Parathyroid adenoma (tissue), 2 donors: ENCODE results near the gene CHAF1A.

Experiments used
- H2AFZ ChIP-seq: fragments of 300-600 bp; sonication (generic); one replicate; pipeline ENCODE4 v1.7.0; 2017; ENCODE audit warnings: antibody characterized with exemption, mild to moderate bottlenecking
- H3K27ac ChIP-seq: fragments of 300-600 bp; sonication (generic); one replicate; pipeline ENCODE4 v1.7.0; 2017
- H3K27me3 ChIP-seq: fragments of 300-600 bp; sonication (generic); one replicate; pipeline ENCODE4 v1.7.0; 2017; ENCODE audit warnings: low read length; ENCODE audit not compliant: control insufficient read depth, insufficient read depth
- H3K36me3 ChIP-seq: fragments of 300-600 bp; sonication (generic); one replicate; pipeline ENCODE4 v1.7.0; 2017; ENCODE audit warnings: low read length; ENCODE audit not compliant: control insufficient read depth, insufficient read depth
- H3K4me1 ChIP-seq: fragments of 300-600 bp; sonication (generic); one replicate; pipeline ENCODE4 v1.7.0; 2017; ENCODE audit warnings: control low read depth
- H3K4me2 ChIP-seq: fragments of 300-600 bp; sonication (generic); one replicate; pipeline ENCODE4 v1.7.0; 2017; ENCODE audit warnings: low read length
- H3K4me3 ChIP-seq: fragments of 300-600 bp; sonication (generic); one replicate; pipeline ENCODE4 v1.7.0; 2017; ENCODE audit warnings: low read depth, low read length
- H3K79me2 ChIP-seq: fragments of 300-600 bp; sonication (generic); one replicate; pipeline ENCODE4 v1.7.0; 2017; ENCODE audit warnings: control low read depth
- H3K9ac ChIP-seq: fragments of 300-600 bp; sonication (generic); one replicate; pipeline ENCODE4 v1.7.0; 2017; ENCODE audit warnings: mild to moderate bottlenecking
- H3K9me3 ChIP-seq: fragments of 300-600 bp; sonication (generic); one replicate; pipeline ENCODE4 v1.7.0; 2017; ENCODE audit warnings: low read length; ENCODE audit not compliant: control insufficient read depth
- TF ChIP-seq, protein P1 (sequence below): fragments of 300-600 bp; sonication (generic); IDR thresholded peaks from one replicate; pipeline ENCODE4 v1.7.0; 2017; ENCODE audit warnings: antibody characterized with exemption, mild to moderate bottlenecking
- donor health status: primary hyperparathyroidism.

Gene CHAF1A

DNA sequence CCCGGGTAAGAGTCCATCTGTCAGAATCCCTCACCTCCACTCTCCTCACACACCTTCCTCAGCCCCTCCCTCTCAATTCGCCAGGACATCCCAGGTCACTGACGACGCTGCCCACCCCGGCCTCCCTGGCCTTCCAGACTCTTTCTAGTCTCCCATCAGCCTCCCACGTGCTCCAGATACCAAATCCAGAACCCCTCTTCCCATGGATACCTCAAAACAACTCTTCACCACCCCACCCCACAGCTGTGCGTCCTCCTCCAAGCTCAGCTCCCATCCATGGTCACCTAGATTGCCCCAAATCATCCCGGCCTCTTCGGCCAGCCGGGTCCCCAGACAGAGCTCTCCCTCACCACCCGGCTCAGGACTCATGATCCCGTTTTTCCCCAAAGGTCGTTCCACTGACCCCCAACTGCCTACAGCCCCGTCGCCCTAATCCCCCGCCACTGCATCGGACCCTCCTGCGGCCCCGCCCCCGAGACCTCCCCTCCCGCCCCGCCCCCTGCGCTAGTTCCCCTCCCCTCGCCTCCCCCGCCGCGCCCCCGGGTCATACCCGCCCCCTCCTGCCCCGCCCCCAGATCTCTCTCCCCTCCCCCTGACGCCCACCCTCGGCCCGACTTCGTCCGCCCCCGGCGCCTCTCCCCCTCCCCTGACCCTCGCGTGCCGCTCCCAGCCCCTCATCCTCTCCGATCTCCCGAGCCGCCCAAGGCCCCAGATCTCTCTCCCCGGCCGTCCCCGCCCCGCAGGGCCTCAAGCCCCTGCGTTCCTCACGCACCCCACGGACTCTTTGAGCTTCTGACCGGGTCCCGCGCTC lies 54.6 kb downstream of the CHAF1A start:
- Histone ChIP-seq H3K36me3 (no peaks in the 10 kb centered on the region), H3K79me2 (peaks cover 16% of the 10 kb centered on the region), H3K9ac (peak overlapping the region; percentile 61), H3K4me3 (peak overlapping the region; percentile 71), H3K4me1 (peaks cover 10% of the 10 kb centered on the region), H3K4me2 (peak overlapping the region; percentile 77), H2AFZ (peak overlapping the region; percentile 70), H3K9me3 (no peaks in the 10 kb centered on the region), H3K27me3 (no peaks in the 10 kb centered on the region), H3K27ac (peak overlapping the region; percentile 80)
- TF ChIP-seq, protein P1, sequence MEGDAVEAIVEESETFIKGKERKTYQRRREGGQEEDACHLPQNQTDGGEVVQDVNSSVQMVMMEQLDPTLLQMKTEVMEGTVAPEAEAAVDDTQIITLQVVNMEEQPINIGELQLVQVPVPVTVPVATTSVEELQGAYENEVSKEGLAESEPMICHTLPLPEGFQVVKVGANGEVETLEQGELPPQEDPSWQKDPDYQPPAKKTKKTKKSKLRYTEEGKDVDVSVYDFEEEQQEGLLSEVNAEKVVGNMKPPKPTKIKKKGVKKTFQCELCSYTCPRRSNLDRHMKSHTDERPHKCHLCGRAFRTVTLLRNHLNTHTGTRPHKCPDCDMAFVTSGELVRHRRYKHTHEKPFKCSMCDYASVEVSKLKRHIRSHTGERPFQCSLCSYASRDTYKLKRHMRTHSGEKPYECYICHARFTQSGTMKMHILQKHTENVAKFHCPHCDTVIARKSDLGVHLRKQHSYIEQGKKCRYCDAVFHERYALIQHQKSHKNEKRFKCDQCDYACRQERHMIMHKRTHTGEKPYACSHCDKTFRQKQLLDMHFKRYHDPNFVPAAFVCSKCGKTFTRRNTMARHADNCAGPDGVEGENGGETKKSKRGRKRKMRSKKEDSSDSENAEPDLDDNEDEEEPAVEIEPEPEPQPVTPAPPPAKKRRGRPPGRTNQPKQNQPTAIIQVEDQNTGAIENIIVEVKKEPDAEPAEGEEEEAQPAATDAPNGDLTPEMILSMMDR: no peak

GRCh38 chr19:4457654-4458395 lies 55.4 kb downstream of the CHAF1A start, which contains the start of gene UBXN6:
Gene UBXN6 (minus strand): TSS chr19:4457794. CDS start chr19:4457697, 97 bp downstream.
- peaks cover 10% of the 10 kb centered on the region for H3K4me1 ChIP-seq
- peaks cover 16% of the 10 kb centered on the region for H3K79me2 ChIP-seq
- peak within 1 kb of the TSS; percentile 61 for H3K9ac ChIP-seq
- no peaks in the 10 kb centered on the region for H3K27me3 ChIP-seq
- no peaks in the 10 kb centered on the region for H3K36me3 ChIP-seq
- H3K27ac ChIP-seq: peak within 1 kb of the TSS; percentile 80
- peak within 1 kb of the TSS; percentile 71 for H3K4me3 ChIP-seq
- H3K9me3 ChIP-seq: no peaks in the 10 kb centered on the region
- TF ChIP-seq, protein P1: no peak
- H2AFZ ChIP-seq: peak within 1 kb of the TSS; percentile 79
- H3K4me2 ChIP-seq: peak within 1 kb of the TSS; percentile 88

DNA sequence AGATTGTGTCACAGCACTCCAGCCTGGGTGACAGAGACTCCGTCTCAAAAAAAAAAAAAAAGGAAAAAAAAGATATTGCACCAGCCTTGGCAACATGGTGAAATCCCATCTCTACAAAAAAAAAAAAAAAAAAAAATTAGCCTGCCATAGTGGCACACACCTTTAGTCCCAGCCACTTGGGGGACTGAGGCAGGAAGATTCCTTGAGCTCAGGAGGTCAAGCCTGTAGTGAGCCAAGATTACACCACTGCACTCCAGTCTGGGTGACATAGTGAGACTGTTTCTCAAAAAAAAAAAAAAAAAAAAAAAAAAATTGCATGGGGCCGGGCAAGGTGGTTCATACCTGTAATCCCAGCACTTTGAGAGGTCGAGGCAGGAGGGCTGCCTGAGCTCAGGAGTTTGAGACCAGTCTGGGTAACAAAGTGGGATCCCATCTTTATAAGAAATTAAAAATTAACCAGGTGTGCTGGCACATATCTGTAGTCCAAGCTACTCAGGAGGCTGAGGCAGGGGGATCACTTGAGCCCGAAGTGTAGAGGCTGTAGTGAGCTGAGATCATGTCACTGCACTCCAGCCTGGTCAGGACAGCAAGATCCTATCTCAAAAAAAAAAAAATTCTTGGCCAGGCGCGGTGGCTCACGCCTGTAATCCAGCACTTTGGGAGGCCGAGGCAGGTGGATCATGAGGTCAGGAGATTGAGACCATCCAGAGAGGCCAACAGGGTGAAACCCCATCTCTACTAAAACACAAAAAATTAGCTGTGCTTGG lies 62.6 kb downstream of the CHAF1A start:
- no peaks in the 10 kb centered on the region for H3K79me2 ChIP-seq
- no peaks in the 10 kb centered on the region for H3K4me1 ChIP-seq
- H3K27ac ChIP-seq: no peak overlapping the region
- no peaks in the 10 kb centered on the region for H3K9me3 ChIP-seq
- H3K27me3 ChIP-seq: no peaks in the 10 kb centered on the region
- TF ChIP-seq, protein P1: no peak
- H3K9ac ChIP-seq: no peak overlapping the region
- H2AFZ ChIP-seq: no peak overlapping the region
- H3K4me3 ChIP-seq: no peak overlapping the region
- H3K4me2 ChIP-seq: no peak overlapping the region
- H3K36me3 ChIP-seq: no peaks in the 10 kb centered on the region

- H3K9me3 ChIP-seq: no peaks in the 10 kb centered on the region
- no peak overlapping the region for H3K4me3 ChIP-seq
- no peak overlapping the region for H3K9ac ChIP-seq
- H3K27me3 ChIP-seq: no peaks in the 10 kb centered on the region
- no peak overlapping the region for H2AFZ ChIP-seq
- H3K27ac ChIP-seq: no peak overlapping the region
- no peak overlapping the region for H3K4me2 ChIP-seq
- H3K4me1 ChIP-seq: peaks cover 4% of the 10 kb centered on the region
- H3K79me2 ChIP-seq: peaks cover 7% of the 10 kb centered on the region
- TF ChIP-seq, protein P1: no peak
- no peaks in the 10 kb centered on the region for H3K36me3 ChIP-seq
Measured at GRCh38 chr19:4467835-4468234, 65.4 kb downstream of the CHAF1A start.
